Measurements from ENCODE around the gene CCDC183. TPM values are rescaled to one million over a fixed set of nuclear protein-coding genes. Genes with fewer than 3 reads are reported as not detected.
"Not testable (repeated sequence)": the region's sequence is repeated elsewhere in the genome, so short reads cannot be mapped to it uniquely, and the experiment has no call there.

CCDC183 gene
- total and polyA plus RNA-seq, 4 experiments from 2014 or later: 0.64 to 2.5 (median 1.6) TPM

DNA sequence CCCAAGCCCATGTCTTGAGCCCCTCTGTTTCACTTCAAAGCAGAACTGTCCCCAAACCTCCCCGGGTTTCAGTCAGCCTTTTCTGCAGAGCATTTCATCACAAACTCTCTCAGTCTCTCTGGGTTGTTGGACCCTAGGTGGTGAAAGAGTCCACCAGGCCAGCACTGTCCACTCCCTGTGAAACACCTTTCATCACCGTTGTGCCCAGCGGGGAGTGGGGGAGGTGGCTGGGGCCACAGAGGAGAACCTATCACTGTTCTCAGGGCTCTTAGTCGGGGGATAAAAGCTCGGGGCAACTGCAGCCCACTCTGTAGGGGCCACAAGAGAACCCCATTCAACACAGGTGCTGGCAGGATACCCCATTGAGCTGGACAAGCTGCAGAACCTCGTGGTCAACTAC, 6.2 kb downstream of the CCDC183 start:
- Histone ChIP-seq H3K36me3 (ENCODE audit: insufficient read depth, low read length) (no peaks in the 10 kb centered on the region), H3K27me3 (ENCODE audit: insufficient read depth, low read length) (no peaks in the 10 kb centered on the region), H3K4me3 (ENCODE audit: low read length in 2 of 2) (no peak overlapping the region), H3K9me3 (ENCODE audit: control insufficient read depth in 1 of 2, low read length in 2 of 2) (no peaks in the 10 kb centered on the region), H3K27ac (ENCODE audit: low read depth, low read length) (no peak overlapping the region), H3K4me1 (ENCODE audit: insufficient read depth, low read length) (peaks cover 43% of the 10 kb centered on the region)
- H3K27me3 Mint-ChIP-seq: peaks cover 0 to 1% of the 10 kb centered on the region in 2 donors
- H3K36me3 Mint-ChIP-seq: peaks cover 0 to 4% of the 10 kb centered on the region in 2 donors
- H3K9me3 Mint-ChIP-seq: no peaks in the 10 kb centered on the region
- H3K4me1 Mint-ChIP-seq: peaks cover 11 to 42% (median 26%) of the 10 kb centered on the region in 4 donors
- ChIA-PET CTCF (ENCODE audit: partially characterized antibody) (interaction anchor here (1.1 to 2.1 kb wide), 2 partner anchors 9 to 40 kb away, joined by 6 to 13 read pairs; partner anchors contain the start of gene AJM1), POLR2A (ENCODE audit: partially characterized antibody) (interaction anchor here (1.1 to 1.5 kb wide), 2 partner anchors 9 to 11 kb away, joined by 3 to 5 read pairs; partner anchors contain the start of gene TMEM141)
- DNase-seq: no peak
- H3K27ac Mint-ChIP-seq: no peak overlapping the region
- intact Hi-C loops (cut with micrococcal nuclease): no loop called here
- H3K4me3 Mint-ChIP-seq: no peak overlapping the region

DNA sequence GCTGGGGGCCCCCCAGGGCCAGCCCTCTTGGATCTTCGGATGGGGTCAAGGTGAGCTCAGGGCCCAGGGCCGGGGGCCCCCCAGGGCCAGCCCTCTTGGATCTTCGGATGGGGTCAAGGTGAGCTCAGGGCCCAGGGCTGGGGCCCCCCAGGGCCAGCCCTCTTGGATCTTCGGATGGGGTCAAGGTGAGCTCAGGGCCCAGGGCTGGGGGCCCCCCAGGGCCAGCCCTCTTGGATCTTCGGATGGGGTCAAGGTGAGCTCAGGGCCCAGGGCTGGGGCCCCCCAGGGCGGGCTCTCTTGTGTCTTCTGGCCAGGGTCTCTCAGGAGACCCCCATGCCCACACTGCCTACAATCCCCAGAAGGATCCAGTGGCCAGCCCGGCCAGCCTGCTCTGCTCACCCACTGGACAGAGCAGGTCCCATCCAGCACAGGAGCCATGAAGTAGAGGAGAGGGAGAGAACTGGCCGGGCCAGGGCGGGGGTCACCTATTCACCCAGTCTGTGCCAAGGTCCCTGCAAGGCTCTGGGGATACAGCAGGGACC, 6.9 kb downstream of the CCDC183 start:
- H3K9me3 Mint-ChIP-seq; H3K27ac Mint-ChIP-seq; H3K36me3 Mint-ChIP-seq; DNase-seq; H3K27me3 Mint-ChIP-seq; H3K4me3 Mint-ChIP-seq; H3K36me3 ChIP-seq (ENCODE audit: insufficient read depth, low read length); intact Hi-C loops (cut with micrococcal nuclease); H3K27me3 ChIP-seq (ENCODE audit: insufficient read depth, low read length); H3K9me3 ChIP-seq (ENCODE audit: control insufficient read depth in 1 of 2, low read length in 2 of 2); H3K27ac ChIP-seq (ENCODE audit: low read depth, low read length); H3K4me3 ChIP-seq (ENCODE audit: low read length in 2 of 2): not testable (repeated sequence)
- H3K4me1 Mint-ChIP-seq: peaks cover 11 to 45% (median 26%) of the 10 kb centered on the region in 4 donors
- H3K4me1 ChIP-seq (ENCODE audit: insufficient read depth, low read length): peaks cover 43% of the 10 kb centered on the region
- CTCF ChIA-PET (ENCODE audit: partially characterized antibody): interaction anchor here (1.1 to 2.1 kb wide), 2 partner anchors 10 to 40 kb away, joined by 6 to 13 read pairs; partner anchors contain the start of gene AJM1
- POLR2A ChIA-PET (ENCODE audit: partially characterized antibody): interaction anchor here (1.1 to 1.5 kb wide), 2 partner anchors 10 to 12 kb away, joined by 3 to 5 read pairs; partner anchors contain the start of gene TMEM141

DNA sequence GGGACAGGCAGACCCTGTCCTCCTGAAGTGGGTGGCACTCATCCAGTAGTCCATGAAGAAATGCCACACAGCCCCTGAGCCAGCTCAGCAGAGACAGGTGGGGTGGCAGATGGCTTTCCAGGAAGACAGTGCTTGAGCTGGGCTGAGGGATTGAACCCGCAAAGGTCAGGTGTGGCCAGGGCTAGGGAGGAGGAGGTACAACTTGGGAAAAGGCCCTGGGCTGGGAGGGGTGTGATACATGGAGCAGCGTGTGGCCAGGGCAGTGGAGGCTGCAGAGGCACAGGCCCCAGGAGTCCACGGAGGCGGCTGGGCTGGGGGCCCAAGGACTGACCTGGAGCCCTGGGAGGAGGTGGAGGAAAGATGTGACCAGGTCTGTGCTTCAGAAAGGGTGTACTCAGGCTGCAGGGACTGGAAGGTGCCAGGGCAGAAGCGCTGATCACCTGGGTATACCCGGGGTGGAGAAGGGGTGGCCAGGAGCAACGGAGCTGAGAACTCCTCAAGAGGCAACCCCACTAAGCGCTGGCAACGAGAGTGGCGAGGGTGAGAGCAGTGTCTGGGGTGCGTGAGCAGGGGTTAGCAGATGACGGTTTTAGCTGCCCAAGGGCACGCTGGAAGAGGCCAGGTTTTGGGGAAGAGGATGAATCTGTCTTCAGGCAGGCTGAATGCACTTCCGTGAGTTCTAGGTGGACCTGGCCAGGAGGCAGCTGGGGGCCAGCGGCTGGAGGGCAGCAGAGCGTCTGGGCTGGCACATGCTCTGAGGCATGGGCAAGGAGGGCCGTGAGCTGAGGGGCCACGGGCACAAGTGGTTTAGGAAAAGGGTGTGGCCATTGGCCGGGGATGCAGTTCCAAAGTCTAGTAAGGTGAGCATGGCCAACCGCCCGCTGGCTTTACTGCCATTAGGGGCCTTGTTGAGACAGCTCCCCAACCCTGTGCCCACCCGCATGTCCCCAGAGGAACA, 7.7 kb downstream of the CCDC183 start:
- H3K27me3 ChIP-seq (ENCODE audit: insufficient read depth, low read length): no peaks in the 10 kb centered on the region
- ChIA-PET POLR2A (ENCODE audit: partially characterized antibody) (interaction anchor here (0.5 kb wide), 1 partner anchor 136 kb away, joined by 3 read pairs; no protein-coding TSS in a partner anchor), CTCF (ENCODE audit: partially characterized antibody) (interaction anchor here (0.8 to 2.1 kb wide), 3 partner anchors 11 to 232 kb away, joined by 3 to 13 read pairs (median 6); partner anchors contain the start of gene AJM1)
- peaks cover 0 to 1% of the 10 kb centered on the region in 2 donors for H3K27me3 Mint-ChIP-seq
- H3K4me1 ChIP-seq (ENCODE audit: insufficient read depth, low read length): peaks cover 45% of the 10 kb centered on the region
- H3K9me3 ChIP-seq (ENCODE audit: control insufficient read depth in 1 of 2, low read length in 2 of 2): no peaks in the 10 kb centered on the region
- H3K4me3 ChIP-seq (ENCODE audit: low read length in 2 of 2): no peak overlapping the region
- H3K27ac Mint-ChIP-seq: peak overlapping the region in 2 of 7 donors; percentile 51 to 66
- intact Hi-C loops (cut with micrococcal nuclease): no loop called here
- no peak for DNase-seq
- no peaks in the 10 kb centered on the region for H3K9me3 Mint-ChIP-seq
- H3K27ac ChIP-seq (ENCODE audit: low read depth, low read length): no peak overlapping the region
- H3K36me3 ChIP-seq (ENCODE audit: insufficient read depth, low read length): no peaks in the 10 kb centered on the region
- H3K36me3 Mint-ChIP-seq: peaks cover 0 to 8% of the 10 kb centered on the region in 2 donors
- peak overlapping the region in 2 of 8 donors; percentile 24 to 61 for H3K4me3 Mint-ChIP-seq
- peaks cover 13 to 48% (median 28%) of the 10 kb centered on the region in 4 donors for H3K4me1 Mint-ChIP-seq

DNA sequence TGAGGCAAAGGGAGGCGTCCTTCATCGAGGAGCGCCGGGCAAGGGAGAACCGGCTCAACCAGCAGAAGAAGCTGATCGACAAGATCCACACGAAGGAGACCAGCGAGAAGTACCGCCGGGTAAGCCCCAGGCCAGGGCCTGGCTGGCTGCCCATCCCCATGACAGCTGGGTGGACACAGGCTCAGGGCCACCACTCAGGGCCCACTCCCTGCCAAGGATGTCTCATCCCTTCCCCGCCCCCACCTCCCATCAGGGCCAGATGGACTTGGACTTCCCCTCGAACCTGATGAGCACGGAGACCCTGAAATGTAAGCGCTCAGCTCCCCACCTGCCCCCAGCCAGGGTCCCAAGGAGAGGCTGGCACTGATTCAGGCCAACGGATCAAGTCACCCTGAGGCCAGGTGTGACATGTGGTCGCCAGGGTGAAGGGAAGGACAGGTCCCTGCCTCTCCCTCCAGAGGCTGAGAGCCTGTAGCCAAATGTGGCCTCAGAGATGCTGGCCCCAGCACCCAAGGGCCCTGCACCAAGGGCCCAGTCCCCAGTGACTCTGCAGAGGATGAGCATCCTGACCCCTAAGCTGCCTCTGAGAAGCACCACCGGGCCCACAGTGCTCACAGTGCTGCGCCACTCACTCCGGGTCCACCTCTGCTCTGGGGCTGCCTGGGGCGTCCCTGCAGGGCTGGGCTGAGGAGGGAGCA, 8.5 kb downstream of the CCDC183 start:
- Histone ChIP-seq H3K27me3 (ENCODE audit: insufficient read depth, low read length) (no peaks in the 10 kb centered on the region), H3K4me3 (ENCODE audit: low read length in 2 of 2) (no peak overlapping the region), H3K27ac (ENCODE audit: low read depth, low read length) (no peak overlapping the region), H3K9me3 (ENCODE audit: control insufficient read depth in 1 of 2, low read length in 2 of 2) (no peaks in the 10 kb centered on the region), H3K36me3 (ENCODE audit: insufficient read depth, low read length) (no peaks in the 10 kb centered on the region), H3K4me1 (ENCODE audit: insufficient read depth, low read length) (peaks cover 45% of the 10 kb centered on the region)
- Mint-ChIP-seq H3K36me3 (peaks cover 0 to 12% of the 10 kb centered on the region in 2 donors), H3K9me3 (no peaks in the 10 kb centered on the region), H3K4me1 (peaks cover 17 to 55% (median 34%) of the 10 kb centered on the region in 4 donors), H3K27ac (no peak overlapping the region), H3K4me3 (peak overlapping the region in 1 of 8 donors; percentile 24), H3K27me3 (peaks cover 0 to 1% of the 10 kb centered on the region in 2 donors)
- CTCF ChIA-PET (ENCODE audit: partially characterized antibody): interaction anchor here (0.8 kb wide), 1 partner anchor 231 kb away, joined by 3 read pairs; no protein-coding TSS in a partner anchor
- no peak for DNase-seq
- POLR2A ChIA-PET (ENCODE audit: partially characterized antibody): interaction anchor here (0.5 kb wide), 1 partner anchor 135 kb away, joined by 3 read pairs; no protein-coding TSS in a partner anchor
- intact Hi-C loops (cut with micrococcal nuclease): loop anchor here (5.0 kb wide), 1 partner anchor 38 kb away; the partner anchor contains the start of gene AJM1

DNA sequence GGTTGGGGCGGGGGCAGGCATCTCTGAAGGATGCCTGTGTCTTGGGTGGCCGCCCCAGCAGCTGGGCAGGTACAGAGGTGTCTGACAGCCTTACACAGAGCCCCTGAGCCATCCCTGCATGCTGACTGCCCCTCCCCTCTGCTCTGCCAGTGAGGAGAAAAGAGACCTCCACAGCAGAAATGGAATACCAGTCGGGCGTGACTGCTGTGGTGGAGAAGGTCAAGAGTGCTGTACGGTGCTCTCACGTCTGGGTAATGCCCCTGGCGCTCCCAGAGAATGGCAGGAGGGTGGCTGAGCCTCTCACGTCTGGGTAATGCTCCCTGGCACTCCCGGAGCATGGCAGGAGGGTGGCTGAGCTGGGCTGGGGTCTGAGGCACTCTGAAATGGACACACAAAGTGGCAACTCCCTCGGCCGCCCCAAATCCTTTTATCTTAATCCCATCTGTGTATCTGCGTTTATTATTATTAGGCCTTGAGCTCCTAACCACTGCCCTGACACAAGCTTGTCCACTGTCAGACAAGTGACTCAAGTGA, 9.1 kb downstream of the CCDC183 start:
- CTCF ChIA-PET (ENCODE audit: partially characterized antibody): interaction anchor here (0.7 to 2.3 kb wide), 5 partner anchors 11 to 230 kb away, joined by 3 to 16 read pairs (median 8); partner anchors contain the start of gene AJM1

DNA sequence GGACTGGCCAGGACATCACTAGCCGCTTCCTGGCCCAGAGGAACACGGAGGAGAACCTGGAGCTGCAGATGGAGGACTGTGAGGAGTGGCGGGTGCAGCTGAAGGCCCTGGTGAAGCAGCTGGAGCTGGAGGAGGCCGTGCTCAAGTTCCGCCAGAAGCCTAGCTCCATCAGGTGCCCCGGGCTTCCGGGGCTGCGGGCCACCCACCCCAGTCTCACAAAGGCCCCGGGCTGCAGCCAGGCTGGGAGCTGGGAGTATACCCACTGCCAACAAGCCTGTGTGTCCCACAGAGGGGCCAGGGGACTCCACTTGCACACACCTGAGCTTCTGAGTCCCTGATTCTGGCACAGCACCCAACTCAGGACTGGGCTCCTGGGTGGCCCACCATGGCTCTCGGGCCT, 9.9 kb downstream of the CCDC183 start:
- POLR2A ChIA-PET (ENCODE audit: partially characterized antibody): interaction anchor here (1.4 to 3.5 kb wide), 8 partner anchors 10 to 434 kb away, joined by 3 to 38 read pairs (median 13); partner anchors contain the start of genes FBXW5, TMEM141 and TUBB4B
- Histone ChIP-seq H3K36me3 (ENCODE audit: insufficient read depth, low read length) (no peaks in the 10 kb centered on the region), H3K27ac (ENCODE audit: low read depth, low read length) (no peak overlapping the region), H3K9me3 (ENCODE audit: control insufficient read depth in 1 of 2, low read length in 2 of 2) (no peaks in the 10 kb centered on the region), H3K4me3 (ENCODE audit: low read length in 2 of 2) (no peak overlapping the region), H3K27me3 (ENCODE audit: insufficient read depth, low read length) (no peaks in the 10 kb centered on the region), H3K4me1 (ENCODE audit: insufficient read depth, low read length) (peaks cover 47% of the 10 kb centered on the region)
- intact Hi-C loops (cut with micrococcal nuclease): loop anchor here (2.0 to 5.0 kb wide), 2 partner anchors 15 to 36 kb away; partner anchors contain the start of genes AJM1 and TMEM141
- CTCF ChIA-PET (ENCODE audit: partially characterized antibody): interaction anchor here (0.7 to 2.3 kb wide), 5 partner anchors 11 to 229 kb away, joined by 3 to 16 read pairs (median 8); partner anchors contain the start of gene AJM1
- no peaks in the 10 kb centered on the region for H3K9me3 Mint-ChIP-seq
- H3K4me3 Mint-ChIP-seq: peak overlapping the region in 7 of 8 donors; percentile 55 to 93 (median 88)
- peaks cover 14 to 53% (median 33%) of the 10 kb centered on the region in 4 donors for H3K4me1 Mint-ChIP-seq
- peak overlapping the region in 1 of 7 donors; percentile 52 for H3K27ac Mint-ChIP-seq
- peaks cover 2 to 16% of the 10 kb centered on the region in 2 donors for H3K36me3 Mint-ChIP-seq
- DNase-seq: no peak
- H3K27me3 Mint-ChIP-seq: no peaks in the 10 kb centered on the region

More for the DNA sequence above, 9.1 kb downstream of the CCDC183 start:
- Histone ChIP-seq H3K27me3 (ENCODE audit: insufficient read depth, low read length) (no peaks in the 10 kb centered on the region), H3K4me1 (ENCODE audit: insufficient read depth, low read length) (peaks cover 48% of the 10 kb centered on the region), H3K36me3 (ENCODE audit: insufficient read depth, low read length) (no peaks in the 10 kb centered on the region), H3K27ac (ENCODE audit: low read depth, low read length) (no peak overlapping the region), H3K9me3 (ENCODE audit: control insufficient read depth in 1 of 2, low read length in 2 of 2) (no peaks in the 10 kb centered on the region), H3K4me3 (ENCODE audit: low read length in 2 of 2) (no peak overlapping the region)
- H3K4me3 Mint-ChIP-seq: peak overlapping the region in 4 of 8 donors; percentile 21 to 64 (median 38)
- H3K4me1 Mint-ChIP-seq: peaks cover 16 to 57% (median 37%) of the 10 kb centered on the region in 4 donors
- peak overlapping the region in 1 of 7 donors; percentile 59 for H3K27ac Mint-ChIP-seq
- intact Hi-C loops (cut with micrococcal nuclease): loop anchor here (5.0 kb wide), 1 partner anchor 37 kb away; the partner anchor contains the start of gene AJM1
- H3K27me3 Mint-ChIP-seq: no peaks in the 10 kb centered on the region
- POLR2A ChIA-PET (ENCODE audit: partially characterized antibody): interaction anchor here (3.5 kb wide), 1 partner anchor 13 kb away, joined by 38 read pairs; the partner anchor contains the start of gene TMEM141
- H3K36me3 Mint-ChIP-seq: peaks cover 0 to 14% of the 10 kb centered on the region in 2 donors
- no peak for DNase-seq
- no peaks in the 10 kb centered on the region for H3K9me3 Mint-ChIP-seq
